SK-N-MC (cell line): ENCODE data around the gene CDC42BPG.

Experiments used
- DNase-seq: peaks from one replicate; pipeline ENCODE4 v3.0.0-alpha.2; 2011; ENCODE audit warnings: low read depth, low spot score
- H3K27ac ChIP-seq: fragments of 200-600 bp; sonication (generic); 2 replicates; pipeline ENCODE4 v1.5.1; 2016; ENCODE audit warnings: mixed run types
- H3K36me3 ChIP-seq: fragments of 200-600 bp; sonication (generic); 2 replicates; pipeline ENCODE4 v1.6.1; 2017; ENCODE audit warnings: antibody characterized with exemption, low read length, mixed read lengths; ENCODE audit not compliant: insufficient read depth
- H3K4me3 ChIP-seq: fragments of 200-600 bp; sonication (generic); 2 replicates; pipeline ENCODE4 v1.5.1; 2016
- H3K9ac ChIP-seq: fragments of 200-600 bp; sonication (generic); 2 replicates; pipeline ENCODE4 v1.8.0; 2017; ENCODE audit warnings: mixed run types, mixed read lengths; ENCODE audit not compliant: insufficient read length
- H3K9me3 ChIP-seq: fragments of 200-600 bp; sonication (generic); 2 replicates; pipeline ENCODE4 v1.6.1; 2017; ENCODE audit warnings: low read depth, mild to moderate bottlenecking, antibody characterized with exemption, low read length, moderate library complexity, mixed read lengths
- EZH2 ChIP-seq: fragments of 200-600 bp; sonication (generic); IDR thresholded peaks from one replicate; pipeline ENCODE4 v1.6.1; 2017; ENCODE audit warnings: antibody characterized with exemption
- FOXP2 ChIP-seq: optimal IDR thresholded peaks from 2 replicates; pipeline ENCODE3; 2011; ENCODE audit warnings: mild to moderate bottlenecking, moderate library complexity; ENCODE audit not compliant: insufficient read depth; ENCODE audit errors: extremely low read length, control extremely low read depth
- POLR2AphosphoS5 ChIP-seq: IDR thresholded peaks from 2 replicates; pipeline ENCODE4 v1.6.1; 2012; ENCODE audit warnings: mild to moderate bottlenecking, low read depth, low read length, borderline replicate concordance

The CDC42BPG gene

GRCh38 chr11:64844330-64845128 is at the start of gene CDC42BPG:
Gene CDC42BPG, minus strand, starts transcription at chr11:64844653. Its CDS starts 84 bp downstream, at chr11:64844569.
- H3K9ac ChIP-seq = peak within 1 kb of the TSS; percentile 5
- H3K4me3 ChIP-seq = peak within 1 kb of the TSS; percentile 82
- TF ChIP-seq EZH2 (no peak), FOXP2 (no peak), POLR2AphosphoS5 (no peak; the same call in 1 of the 2 replicates)

GRCh38 chr11:64893194-64894069 is 49.0 kb upstream of the CDC42BPG start:
- no peak for DNase-seq
- Histone ChIP-seq H3K36me3 (no peaks in the 10 kb centered on the region; the same call in 1 of the 2 replicates), H3K27ac (no peak overlapping the region), H3K9ac (no peak overlapping the region), H3K9me3 (no peaks in the 10 kb centered on the region), H3K4me3 (no peak overlapping the region)
- TF ChIP-seq EZH2 (no peak), POLR2AphosphoS5 (no peak), FOXP2 (no peak)

More at GRCh38 chr11:64844330-64845128, at the start of gene CDC42BPG:
- no peak for DNase-seq
- no peaks in the 10 kb centered on the region for H3K9me3 ChIP-seq
- no peak within 1 kb of the TSS for H3K27ac ChIP-seq
- H3K36me3 ChIP-seq = no peaks in the 10 kb centered on the region

GRCh38 chr11:64892838-64893193 is 48.4 kb upstream of the CDC42BPG start:
- TF ChIP-seq EZH2 = no peak
- TF ChIP-seq POLR2AphosphoS5 = no peak
- TF ChIP-seq FOXP2 = no peak
- Histone ChIP-seq H3K4me3 (no peak overlapping the region), H3K9me3 (no peaks in the 10 kb centered on the region), H3K27ac (no peak overlapping the region), H3K9ac (no peak overlapping the region), H3K36me3 (no peaks in the 10 kb centered on the region)
- DNase-seq = no peak

GRCh38 chr11:64892411-64892831 is 48.0 kb upstream of the CDC42BPG start:
- Histone ChIP-seq H3K36me3 (no peaks in the 10 kb centered on the region), H3K27ac (no peak overlapping the region), H3K4me3 (no peak overlapping the region), H3K9ac (no peak overlapping the region), H3K9me3 (no peaks in the 10 kb centered on the region)
- TF ChIP-seq POLR2AphosphoS5 (no peak), FOXP2 (no peak), EZH2 (no peak)
- no peak for DNase-seq

- no peak overlapping the region for H3K27ac ChIP-seq
Observed at GRCh38 chr11:64891880-64892279, 47.4 kb upstream of the CDC42BPG start.

GRCh38 chr11:64891215-64891848 is 46.9 kb upstream of the CDC42BPG start:
- no peaks in the 10 kb centered on the region for H3K9me3 ChIP-seq
- H3K27ac ChIP-seq = no peak overlapping the region
- no peak overlapping the region for H3K9ac ChIP-seq
- no peak overlapping the region for H3K4me3 ChIP-seq
- TF ChIP-seq FOXP2 (no peak), POLR2AphosphoS5 (no peak), EZH2 (no peak)
- no peaks in the 10 kb centered on the region for H3K36me3 ChIP-seq
- no peak for DNase-seq

More at GRCh38 chr11:64891880-64892279, 47.4 kb upstream of the CDC42BPG start:
- Histone ChIP-seq H3K4me3 (no peak overlapping the region), H3K36me3 (no peaks in the 10 kb centered on the region), H3K9ac (no peak overlapping the region), H3K9me3 (no peaks in the 10 kb centered on the region)
- TF ChIP-seq EZH2 (no peak), FOXP2 (no peak), POLR2AphosphoS5 (no peak)
- no peak for DNase-seq

GRCh38 chr11:64890522-64890939 is 46.1 kb upstream of the CDC42BPG start:
- no peak overlapping the region for H3K27ac ChIP-seq
- H3K4me3 ChIP-seq = no peak overlapping the region

More at GRCh38 chr11:64890522-64890939, 46.1 kb upstream of the CDC42BPG start:
- no peak for DNase-seq
- Histone ChIP-seq H3K9me3 (no peaks in the 10 kb centered on the region), H3K36me3 (no peaks in the 10 kb centered on the region), H3K9ac (no peak overlapping the region)
- TF ChIP-seq FOXP2 (no peak), EZH2 (no peak), POLR2AphosphoS5 (no peak)
